ENCODE results near the gene VPS52.

GRCh38 chr6:33299237-33299944, 27.7 kb upstream of the VPS52 start:
- no peak for TF ChIP-seq ISL1 (CRISPR knock-in tag; IDR thresholded peaks at IDR 0.05)
- no peak for TF ChIP-seq PPARA (CRISPR knock-in tag; IDR thresholded peaks at IDR 0.05; ENCODE audit: borderline replicate concordance)
- TF ChIP-seq TOX (CRISPR knock-in tag; IDR thresholded peaks at IDR 0.05; ENCODE audit: borderline replicate concordance), result no peak
- TF ChIP-seq ESRRG (CRISPR knock-in tag; IDR thresholded peaks at IDR 0.05), result no peak
- peak; percentile 30; the same call in 1 of the 2 replicates for TF ChIP-seq GLIS3 (CRISPR knock-in tag; IDR thresholded peaks at IDR 0.05)
- TF ChIP-seq CREB5 (CRISPR knock-in tag; IDR thresholded peaks at IDR 0.05; ENCODE audit: low read depth), result no peak
- no peak for TF ChIP-seq BACH2 (CRISPR knock-in tag; IDR thresholded peaks at IDR 0.05; ENCODE audit: borderline replicate concordance)
- no peak for TF ChIP-seq SNAI2 (CRISPR knock-in tag; IDR thresholded peaks at IDR 0.05)
- no peak for TF ChIP-seq ZNF565 (CRISPR knock-in tag; conservative IDR thresholded peaks at IDR 0.05; ENCODE audit: low read depth)
- TF ChIP-seq POU6F1 (CRISPR knock-in tag; IDR thresholded peaks at IDR 0.05; ENCODE audit: borderline replicate concordance, low read depth), result 0 out of 2 replicates have a peak, but pooled peaks have one; percentile 4
